WTC11 (cell line): ENCODE data around the gene GMEB2. TPM values are rescaled to one million over a fixed set of nuclear protein-coding genes. Genes with fewer than 3 reads are reported as not detected.

Experiments
- ARID4B ChIP-seq: sonication (generic); formaldehyde crosslinking; IDR thresholded peaks from 2 replicates; pipeline ENCODE4 v1.8.0; 2023; ENCODE audit warnings: missing genetic modification reagents, mild to moderate bottlenecking, borderline replicate concordance
- FOXJ3 ChIP-seq: sonication (generic); formaldehyde crosslinking; IDR thresholded peaks from 2 replicates; pipeline ENCODE4 v1.9.0; 2021; ENCODE audit warnings: missing genetic modification reagents, mild to moderate bottlenecking, borderline replicate concordance
- FOXK1 ChIP-seq: sonication (generic); formaldehyde crosslinking; IDR thresholded peaks from 2 replicates; pipeline ENCODE4 v1.8.0; 2022; ENCODE audit warnings: mild to moderate bottlenecking, moderate library complexity, missing genetic modification reagents
- FOXP1 ChIP-seq: sonication (generic); formaldehyde crosslinking; IDR thresholded peaks from 2 replicates; pipeline ENCODE4 v1.8.0; 2022; ENCODE audit warnings: missing genetic modification reagents, mild to moderate bottlenecking, moderate library complexity, borderline replicate concordance
- HMGXB4 ChIP-seq: sonication (generic); formaldehyde crosslinking; IDR thresholded peaks from 2 replicates; pipeline ENCODE4 v1.8.1; 2023; ENCODE audit warnings: mild to moderate bottlenecking, moderate library complexity, missing genetic modification reagents
- NR1H2 ChIP-seq: sonication (generic); formaldehyde crosslinking; IDR thresholded peaks from 2 replicates; pipeline ENCODE4 v1.9.0; 2021; ENCODE audit warnings: mild to moderate bottlenecking, moderate library complexity, missing genetic modification reagents
- PREB ChIP-seq: sonication (generic); formaldehyde crosslinking; IDR thresholded peaks from 2 replicates; pipeline ENCODE4 v1.8.1; 2022; ENCODE audit warnings: mild to moderate bottlenecking, missing genetic modification reagents, moderate library complexity, borderline replicate concordance
- ZBTB21 ChIP-seq: sonication (generic); formaldehyde crosslinking; IDR thresholded peaks from 2 replicates; pipeline ENCODE4 v1.8.1; 2023; ENCODE audit warnings: mild to moderate bottlenecking, missing genetic modification reagents, borderline replicate concordance
- ZMAT4 ChIP-seq: fragments of 250-450 bp; sonication (Bioruptor Pico); IDR thresholded peaks from 2 replicates; pipeline ENCODE4 v1.9.0; 2021; ENCODE audit warnings: mild to moderate bottlenecking
- ZNF317 ChIP-seq: sonication (generic); formaldehyde crosslinking; IDR thresholded peaks from 2 replicates; pipeline ENCODE4 v1.8.1; 2023; ENCODE audit warnings: low read depth, mild to moderate bottlenecking, moderate library complexity, missing genetic modification reagents, borderline replicate concordance
- total RNA-seq: library from RNA; stranded (reverse); gene quantifications from 3 replicates; pipeline ENCODE4 v1.2.3, GENCODE V29; 2021
- TF ChIP-seq, protein P1 (sequence below): sonication (generic); formaldehyde crosslinking; conservative IDR thresholded peaks from 2 replicates; pipeline ENCODE4 v1.8.1; 2022; ENCODE audit warnings: mild to moderate bottlenecking, missing genetic modification reagents
- TF ChIP-seq, protein P2 (sequence below): fragments of 250-450 bp; sonication (Bioruptor Pico); IDR thresholded peaks from 2 replicates; pipeline ENCODE4 v1.9.0; 2021; ENCODE audit warnings: mild to moderate bottlenecking
- TF ChIP-seq, protein P3 (sequence below): fragments of 250-450 bp; sonication (Bioruptor Pico); IDR thresholded peaks from 2 replicates; pipeline ENCODE4 v1.8.0; 2021; ENCODE audit warnings: mild to moderate bottlenecking
- TF ChIP-seq, protein P4 (sequence below): sonication (generic); formaldehyde crosslinking; IDR thresholded peaks from 2 replicates; pipeline ENCODE4 v1.8.1; 2023; ENCODE audit warnings: mild to moderate bottlenecking, missing genetic modification reagents, borderline replicate concordance

The GMEB2 gene
- total RNA-seq, 1 experiment from 2014 or later, result 14.8 TPM

DNA sequence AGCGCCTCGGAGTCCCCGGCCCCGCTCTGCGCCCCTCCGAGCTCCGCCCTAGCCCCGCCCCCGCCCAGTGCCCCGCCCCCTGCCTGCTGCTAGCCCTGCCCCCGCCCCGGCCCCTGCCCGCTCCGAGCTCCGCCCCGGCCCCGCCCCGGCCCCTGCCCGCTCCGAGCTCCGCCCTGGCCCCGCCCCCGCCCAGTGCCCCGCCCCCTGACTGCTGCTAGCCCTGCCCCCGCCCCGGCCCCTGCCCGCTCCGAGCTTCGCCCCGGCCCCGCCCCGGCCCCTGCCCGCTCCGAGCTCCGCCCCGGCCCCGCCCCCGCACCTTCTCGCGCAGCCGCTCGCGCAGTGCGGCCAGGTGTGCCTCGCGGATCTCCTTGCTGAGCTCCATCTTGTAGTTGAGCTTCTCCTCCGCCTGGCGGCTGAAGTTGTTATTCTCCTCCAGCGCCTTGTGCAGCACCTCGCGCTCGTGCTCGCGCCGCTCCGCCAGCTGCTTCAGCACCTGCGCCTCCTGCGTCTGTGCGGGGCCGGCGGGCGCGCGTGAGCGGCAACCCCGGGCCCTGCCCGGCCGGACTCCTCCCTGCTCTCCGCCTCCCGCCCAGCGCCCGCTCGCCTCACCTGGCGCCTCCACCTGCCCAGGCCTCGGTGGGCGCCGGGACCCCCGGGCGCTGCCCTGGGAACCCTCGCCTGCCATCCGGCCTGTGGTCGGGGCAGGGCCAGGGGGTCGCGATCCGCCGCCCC lies 15.1 kb upstream of the GMEB2 start (continued):
- TF ChIP-seq, protein P1, sequence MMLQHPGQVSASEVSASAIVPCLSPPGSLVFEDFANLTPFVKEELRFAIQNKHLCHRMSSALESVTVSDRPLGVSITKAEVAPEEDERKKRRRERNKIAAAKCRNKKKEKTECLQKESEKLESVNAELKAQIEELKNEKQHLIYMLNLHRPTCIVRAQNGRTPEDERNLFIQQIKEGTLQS (CRISPR knock-in tag), result no peak
- TF ChIP-seq FOXK1 (peak; percentile 81), ZMAT4 (CRISPR knock-in tag) (no peak), ZBTB21 (CRISPR knock-in tag) (no peak), HMGXB4 (CRISPR knock-in tag) (no peak), NR1H2 (CRISPR knock-in tag) (no peak), ARID4B (CRISPR knock-in tag) (no peak; the same call in 1 of the 2 replicates), PREB (CRISPR knock-in tag) (no peak), ZNF317 (CRISPR knock-in tag) (no peak), FOXJ3 (CRISPR knock-in tag) (no peak), FOXP1 (CRISPR knock-in tag) (peak; percentile 75; the same call in 1 of the 2 replicates)
- TF ChIP-seq, protein P2, sequence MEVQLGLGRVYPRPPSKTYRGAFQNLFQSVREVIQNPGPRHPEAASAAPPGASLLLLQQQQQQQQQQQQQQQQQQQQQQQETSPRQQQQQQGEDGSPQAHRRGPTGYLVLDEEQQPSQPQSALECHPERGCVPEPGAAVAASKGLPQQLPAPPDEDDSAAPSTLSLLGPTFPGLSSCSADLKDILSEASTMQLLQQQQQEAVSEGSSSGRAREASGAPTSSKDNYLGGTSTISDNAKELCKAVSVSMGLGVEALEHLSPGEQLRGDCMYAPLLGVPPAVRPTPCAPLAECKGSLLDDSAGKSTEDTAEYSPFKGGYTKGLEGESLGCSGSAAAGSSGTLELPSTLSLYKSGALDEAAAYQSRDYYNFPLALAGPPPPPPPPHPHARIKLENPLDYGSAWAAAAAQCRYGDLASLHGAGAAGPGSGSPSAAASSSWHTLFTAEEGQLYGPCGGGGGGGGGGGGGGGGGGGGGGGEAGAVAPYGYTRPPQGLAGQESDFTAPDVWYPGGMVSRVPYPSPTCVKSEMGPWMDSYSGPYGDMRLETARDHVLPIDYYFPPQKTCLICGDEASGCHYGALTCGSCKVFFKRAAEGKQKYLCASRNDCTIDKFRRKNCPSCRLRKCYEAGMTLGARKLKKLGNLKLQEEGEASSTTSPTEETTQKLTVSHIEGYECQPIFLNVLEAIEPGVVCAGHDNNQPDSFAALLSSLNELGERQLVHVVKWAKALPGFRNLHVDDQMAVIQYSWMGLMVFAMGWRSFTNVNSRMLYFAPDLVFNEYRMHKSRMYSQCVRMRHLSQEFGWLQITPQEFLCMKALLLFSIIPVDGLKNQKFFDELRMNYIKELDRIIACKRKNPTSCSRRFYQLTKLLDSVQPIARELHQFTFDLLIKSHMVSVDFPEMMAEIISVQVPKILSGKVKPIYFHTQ, result no peak
- TF ChIP-seq, protein P3, sequence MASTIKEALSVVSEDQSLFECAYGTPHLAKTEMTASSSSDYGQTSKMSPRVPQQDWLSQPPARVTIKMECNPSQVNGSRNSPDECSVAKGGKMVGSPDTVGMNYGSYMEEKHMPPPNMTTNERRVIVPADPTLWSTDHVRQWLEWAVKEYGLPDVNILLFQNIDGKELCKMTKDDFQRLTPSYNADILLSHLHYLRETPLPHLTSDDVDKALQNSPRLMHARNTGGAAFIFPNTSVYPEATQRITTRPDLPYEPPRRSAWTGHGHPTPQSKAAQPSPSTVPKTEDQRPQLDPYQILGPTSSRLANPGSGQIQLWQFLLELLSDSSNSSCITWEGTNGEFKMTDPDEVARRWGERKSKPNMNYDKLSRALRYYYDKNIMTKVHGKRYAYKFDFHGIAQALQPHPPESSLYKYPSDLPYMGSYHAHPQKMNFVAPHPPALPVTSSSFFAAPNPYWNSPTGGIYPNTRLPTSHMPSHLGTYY, result no peak
- TF ChIP-seq, protein P4, sequence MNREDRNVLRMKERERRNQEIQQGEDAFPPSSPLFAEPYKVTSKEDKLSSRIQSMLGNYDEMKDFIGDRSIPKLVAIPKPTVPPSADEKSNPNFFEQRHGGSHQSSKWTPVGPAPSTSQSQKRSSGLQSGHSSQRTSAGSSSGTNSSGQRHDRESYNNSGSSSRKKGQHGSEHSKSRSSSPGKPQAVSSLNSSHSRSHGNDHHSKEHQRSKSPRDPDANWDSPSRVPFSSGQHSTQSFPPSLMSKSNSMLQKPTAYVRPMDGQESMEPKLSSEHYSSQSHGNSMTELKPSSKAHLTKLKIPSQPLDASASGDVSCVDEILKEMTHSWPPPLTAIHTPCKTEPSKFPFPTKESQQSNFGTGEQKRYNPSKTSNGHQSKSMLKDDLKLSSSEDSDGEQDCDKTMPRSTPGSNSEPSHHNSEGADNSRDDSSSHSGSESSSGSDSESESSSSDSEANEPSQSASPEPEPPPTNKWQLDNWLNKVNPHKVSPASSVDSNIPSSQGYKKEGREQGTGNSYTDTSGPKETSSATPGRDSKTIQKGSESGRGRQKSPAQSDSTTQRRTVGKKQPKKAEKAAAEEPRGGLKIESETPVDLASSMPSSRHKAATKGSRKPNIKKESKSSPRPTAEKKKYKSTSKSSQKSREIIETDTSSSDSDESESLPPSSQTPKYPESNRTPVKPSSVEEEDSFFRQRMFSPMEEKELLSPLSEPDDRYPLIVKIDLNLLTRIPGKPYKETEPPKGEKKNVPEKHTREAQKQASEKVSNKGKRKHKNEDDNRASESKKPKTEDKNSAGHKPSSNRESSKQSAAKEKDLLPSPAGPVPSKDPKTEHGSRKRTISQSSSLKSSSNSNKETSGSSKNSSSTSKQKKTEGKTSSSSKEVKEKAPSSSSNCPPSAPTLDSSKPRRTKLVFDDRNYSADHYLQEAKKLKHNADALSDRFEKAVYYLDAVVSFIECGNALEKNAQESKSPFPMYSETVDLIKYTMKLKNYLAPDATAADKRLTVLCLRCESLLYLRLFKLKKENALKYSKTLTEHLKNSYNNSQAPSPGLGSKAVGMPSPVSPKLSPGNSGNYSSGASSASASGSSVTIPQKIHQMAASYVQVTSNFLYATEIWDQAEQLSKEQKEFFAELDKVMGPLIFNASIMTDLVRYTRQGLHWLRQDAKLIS (CRISPR knock-in tag), result no peak
